Right kidney (tissue), 1 donor: ENCODE results near the gene CALN1.

ENCODE experiments used
- DNase-seq: peaks from one replicate; pipeline ENCODE4 v3.0.0-alpha.2; 2016

Gene CALN1

GRCh38 chr7:72321637-72322036, 90.5 kb downstream of the CALN1 start:
- DNase-seq, result no peak

DNA sequence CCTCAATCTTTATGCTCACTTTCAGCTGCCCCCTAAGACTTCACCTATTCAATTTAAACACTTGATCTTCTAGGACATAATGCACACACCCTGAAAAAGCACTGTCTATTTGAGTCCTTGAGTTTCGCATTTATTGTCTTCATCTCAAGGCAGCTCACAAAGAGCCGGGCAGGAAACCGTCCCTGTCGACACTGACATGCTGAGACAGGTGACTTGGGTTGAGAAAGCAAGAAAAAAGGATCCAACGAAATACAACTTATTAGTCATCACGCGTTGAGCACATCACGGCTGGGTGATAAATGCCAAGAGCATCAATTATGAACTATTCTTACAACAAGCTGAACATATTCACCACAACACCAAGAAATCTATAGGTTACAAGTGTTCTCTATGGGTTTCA, 91.1 kb downstream of the CALN1 start:
- DNase-seq, result no peak

DNA sequence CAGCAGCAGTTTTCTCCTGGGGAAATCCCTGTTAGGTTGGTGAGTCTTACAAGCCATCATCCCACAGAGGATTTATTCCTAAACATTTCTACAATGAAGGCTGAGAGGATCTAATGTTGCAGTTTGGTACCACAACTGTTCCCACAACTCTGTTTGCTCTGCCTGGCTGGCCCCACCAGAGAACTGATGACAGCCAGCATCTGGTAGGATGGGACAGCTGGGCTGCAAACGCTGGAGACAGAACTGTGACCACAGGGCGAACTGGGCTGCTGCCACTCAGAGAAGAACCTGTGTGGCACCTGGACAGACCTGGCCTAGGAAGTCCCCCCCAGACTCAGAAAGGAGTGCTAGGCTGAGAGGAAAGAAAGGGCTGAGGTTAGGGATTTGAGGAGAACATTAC, 94.8 kb downstream of the CALN1 start:
- no peak for DNase-seq

GRCh38 chr7:72316148-72316547, 96.0 kb downstream of the CALN1 start:
- no peak for DNase-seq

DNA sequence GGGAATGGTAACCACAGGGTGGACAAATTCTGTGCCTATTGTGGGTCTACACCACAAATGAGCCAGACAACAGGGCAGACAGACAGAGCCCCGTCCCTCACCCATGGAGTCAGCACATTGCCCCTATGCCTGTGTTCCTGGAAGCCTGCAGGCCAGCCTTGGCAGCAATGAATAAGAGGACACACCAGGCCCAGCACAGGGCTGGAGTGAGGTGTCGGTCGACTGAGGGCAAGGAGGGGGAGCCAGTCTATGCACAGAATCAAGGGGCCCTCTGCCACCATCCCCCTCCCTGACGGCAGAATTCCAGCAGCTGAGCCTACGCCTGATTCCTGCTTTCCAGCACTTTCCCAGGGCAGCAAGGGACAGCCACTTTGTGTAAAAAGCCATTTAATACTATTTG, 98.2 kb downstream of the CALN1 start:
- no peak for DNase-seq

DNA sequence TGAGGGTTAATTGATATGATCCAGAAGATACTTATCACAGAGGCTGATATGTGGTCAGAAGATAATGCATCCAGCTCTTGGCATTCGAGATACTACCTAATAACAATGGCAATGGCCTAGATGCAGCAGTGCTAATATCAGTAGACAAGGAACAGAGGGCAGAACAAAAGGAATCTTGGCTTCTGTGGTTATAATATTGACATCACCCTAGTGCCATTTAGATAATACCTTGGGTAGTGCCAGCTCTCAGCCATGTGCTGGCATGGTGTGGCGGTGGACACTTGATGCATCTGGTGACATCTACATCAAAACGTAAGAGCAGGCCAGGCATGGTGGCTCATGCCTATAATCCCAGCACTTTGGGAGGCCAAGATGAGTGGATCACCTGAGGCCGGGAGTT, 101.8 kb downstream of the CALN1 start:
- no peak for DNase-seq

- DNase-seq, result no peak
Observed at GRCh38 chr7:72309476-72309875, 102.7 kb downstream of the CALN1 start.

GRCh38 chr7:72308986-72309385, 103.2 kb downstream of the CALN1 start:
- no peak for DNase-seq

DNA sequence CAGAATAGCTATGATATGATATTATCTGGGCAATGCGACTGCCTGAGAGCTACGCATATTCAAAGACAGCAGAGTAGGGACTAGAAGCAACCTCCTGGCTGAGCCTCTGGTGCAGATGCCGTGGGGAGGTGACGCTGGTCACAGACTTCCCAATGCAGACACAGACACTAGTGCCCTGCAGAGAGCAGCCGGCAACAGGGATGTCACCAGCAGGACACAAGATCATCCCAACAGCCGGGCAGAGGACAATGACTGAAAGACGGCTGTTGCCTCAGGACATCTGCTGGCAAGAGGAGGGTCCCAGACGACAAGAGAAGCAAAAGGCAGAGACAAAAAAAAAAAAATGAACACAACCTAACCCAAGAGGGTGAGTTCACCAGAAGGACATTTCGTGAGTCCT, 104.6 kb downstream of the CALN1 start:
- DNase-seq, result no peak

DNA sequence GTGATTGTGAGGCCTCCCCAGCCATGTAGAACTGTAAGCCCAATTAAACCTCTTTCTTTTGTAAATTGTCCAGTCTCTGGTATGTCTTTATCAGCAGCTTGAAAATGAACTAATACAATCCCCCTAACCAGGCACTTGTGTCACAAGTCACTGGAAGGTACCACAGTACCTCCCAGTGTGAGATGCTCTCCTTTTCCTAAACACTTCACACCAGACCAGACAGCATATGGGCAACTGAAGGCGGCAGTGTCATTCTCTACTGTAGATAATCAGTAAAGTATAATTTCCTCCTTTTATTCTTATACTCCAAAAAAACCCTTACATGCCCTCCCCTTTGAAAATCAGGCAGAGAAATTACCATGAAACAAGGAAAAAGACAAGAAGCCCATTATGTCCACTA, 113.2 kb downstream of the CALN1 start:
- no peak for DNase-seq

DNA sequence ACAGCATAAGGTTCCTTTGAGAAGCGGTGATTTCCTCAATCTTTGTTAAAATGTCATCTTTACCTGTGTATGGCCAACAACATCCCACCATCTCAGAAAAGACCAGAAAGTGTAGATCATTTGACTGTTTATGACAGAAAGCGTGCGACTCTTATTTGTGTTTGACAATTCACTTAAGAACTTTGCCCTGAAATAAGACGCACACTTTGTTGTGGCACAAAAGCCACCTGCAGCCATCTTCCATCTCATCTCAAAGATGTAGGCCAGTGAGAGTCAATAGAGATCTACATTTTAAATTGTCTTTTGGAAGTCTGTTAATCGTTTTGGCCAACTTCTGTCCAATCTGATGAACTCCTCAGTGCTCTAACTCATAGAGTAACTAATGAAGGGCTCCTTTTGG, 114.0 kb downstream of the CALN1 start:
- DNase-seq, result no peak

GRCh38 chr7:72297636-72298035, 114.5 kb downstream of the CALN1 start:
- no peak for DNase-seq

- no peak for DNase-seq
Observed at GRCh38 chr7:72292794-72293193, 119.3 kb downstream of the CALN1 start.

DNA sequence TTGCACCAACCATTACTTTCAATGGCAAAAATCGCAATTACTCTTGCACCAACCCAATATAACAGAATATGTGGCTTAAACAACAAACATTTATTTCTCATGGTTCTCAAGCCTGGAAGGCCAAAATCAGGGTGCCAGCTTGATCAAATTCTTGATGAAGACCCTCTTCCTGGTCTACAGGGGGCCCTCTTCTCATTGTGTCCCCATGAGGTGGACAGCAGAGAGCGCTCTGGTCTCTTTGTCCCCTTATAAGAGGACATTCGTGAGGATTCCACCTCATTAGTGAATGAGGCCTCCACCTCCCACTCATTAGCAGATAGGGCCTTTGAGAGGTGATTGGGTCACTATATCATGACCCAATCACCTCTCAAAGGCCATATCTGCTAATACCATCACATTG, 120.0 kb downstream of the CALN1 start:
- DNase-seq, result no peak

GRCh38 chr7:72286519-72286918, 125.6 kb downstream of the CALN1 start:
- DNase-seq, result no peak

- no peak for DNase-seq
Observed at GRCh38 chr7:72283309-72283708, 128.8 kb downstream of the CALN1 start.

GRCh38 chr7:72281308-72281707, 130.8 kb downstream of the CALN1 start:
- DNase-seq, result no peak

- DNase-seq, result no peak
Observed at GRCh38 chr7:72279203-72279602, 132.9 kb downstream of the CALN1 start.

GRCh38 chr7:72278550-72278949, 133.6 kb downstream of the CALN1 start:
- no peak for DNase-seq

- no peak for DNase-seq
Observed at GRCh38 chr7:72275382-72276070, 136.6 kb downstream of the CALN1 start.

DNA sequence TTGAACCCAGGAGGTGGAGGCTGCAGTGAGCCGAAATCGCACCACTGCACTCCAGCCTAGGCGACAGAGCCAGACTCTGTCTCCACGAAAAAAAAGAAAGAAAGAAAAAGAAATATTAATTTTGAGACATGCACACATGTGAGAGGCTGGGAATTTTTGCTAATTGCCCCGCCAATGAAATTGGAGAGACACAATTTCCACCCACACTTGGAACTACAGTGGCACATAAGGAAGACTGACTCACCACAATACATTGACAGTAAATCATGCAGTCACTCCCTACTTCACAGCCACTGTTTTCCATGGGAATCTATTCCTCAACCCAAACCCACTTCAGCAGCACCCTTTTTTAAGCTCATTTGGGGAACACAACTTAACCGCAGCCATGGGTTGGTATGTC, 139.7 kb downstream of the CALN1 start:
- DNase-seq, result no peak

DNA sequence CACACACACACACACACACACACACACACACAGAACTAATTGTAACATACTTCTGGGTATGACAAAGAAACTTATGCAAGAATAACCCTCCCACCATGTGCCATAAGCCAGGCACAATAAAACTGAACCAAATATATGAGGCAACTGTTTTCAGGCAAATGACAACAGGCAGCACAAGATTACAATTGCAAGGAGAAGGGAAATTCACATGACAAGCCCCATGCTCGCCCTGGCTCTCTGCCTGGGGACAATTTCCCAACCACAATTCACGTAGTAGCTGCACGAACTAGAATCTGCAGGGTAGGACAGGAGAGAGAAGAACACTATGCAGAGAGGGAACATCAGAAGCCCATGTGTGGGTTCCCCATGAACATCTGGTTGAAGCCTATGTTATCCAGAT, 143.3 kb downstream of the CALN1 start:
- no peak for DNase-seq

DNA sequence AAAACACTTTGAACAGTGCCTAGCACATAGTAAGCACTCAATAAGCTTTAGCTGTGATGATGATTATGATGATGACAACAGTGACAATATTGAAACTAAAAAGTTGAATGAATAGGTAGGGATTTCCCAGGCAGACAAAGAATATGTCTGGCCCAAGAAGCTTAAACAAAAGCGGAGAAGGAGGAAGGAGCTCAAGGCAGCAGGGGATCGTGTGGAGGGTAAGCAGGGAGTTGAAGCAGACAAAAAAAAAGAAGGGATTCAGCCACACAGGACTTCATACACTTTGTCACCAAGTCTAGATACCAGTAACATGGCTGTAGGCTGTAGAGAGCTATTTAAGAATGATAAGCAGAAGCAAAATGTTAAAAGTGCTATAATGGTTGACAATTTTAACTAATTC, 144.0 kb downstream of the CALN1 start:
- no peak for DNase-seq

- no peak for DNase-seq
Observed at GRCh38 chr7:72267291-72267800, 144.8 kb downstream of the CALN1 start.

DNA sequence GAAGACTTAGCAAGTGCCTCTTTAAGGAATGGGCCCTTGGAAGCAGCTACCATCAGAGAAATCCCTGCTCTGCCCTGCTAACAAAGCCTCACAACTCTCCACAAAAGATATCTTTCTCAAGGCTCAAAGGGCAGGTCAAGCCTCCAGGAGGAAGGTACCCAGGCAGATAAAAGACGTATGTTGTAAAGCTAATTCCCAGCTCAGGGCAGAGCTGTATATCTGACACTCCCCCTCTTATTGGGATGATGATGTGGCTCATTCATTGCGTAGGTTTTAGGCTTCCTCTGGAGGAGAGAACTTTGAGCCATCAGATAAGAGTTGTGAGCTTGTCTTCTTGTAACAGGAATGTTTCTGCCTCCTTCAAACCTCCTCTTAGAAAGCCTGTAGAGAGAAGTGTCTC, 145.4 kb downstream of the CALN1 start:
- no peak for DNase-seq
